WTC11 (cell line): Measurements from ENCODE around the gene TPD52L2. TPM values are rescaled to one million over a fixed set of nuclear protein-coding genes. Genes with fewer than 3 reads are reported as not detected.

Experiments used
- ATAC-seq: fragments of 200-7000 bp; cut with Tn5 transposase; 2 replicates; pipeline ENCODE4 v1.10.0; 2021; ENCODE audit warnings: mild to moderate bottlenecking, moderate library complexity
- CTCF ChIA-PET: fragments of 300-600 bp; sonication (Branson Sonifier 250); formaldehyde crosslinking; loops from one replicate; lab custom pipeline; 2021; ENCODE audit warnings: antibody characterized with exemption; lab: Charles Lee
- POLR2A ChIA-PET: fragments of 350-600 bp; sonication (Branson Sonifier 250); formaldehyde crosslinking; loops from one replicate; lab custom pipeline; 2021; ENCODE audit warnings: antibody characterized with exemption; lab: Charles Lee
- DNase-seq: peaks from one replicate; pipeline ENCODE4 v3.0.0; 2021; ENCODE audit warnings: low spot score
- H3K27ac Mint-ChIP-seq: 2 replicates; pipeline ENCODE4 v1.8.0; 2021; ENCODE audit warnings: mixed read lengths
- H3K27me3 Mint-ChIP-seq: 2 replicates; pipeline ENCODE4 v1.8.0; 2021; ENCODE audit warnings: low read depth, mild to moderate bottlenecking, moderate library complexity, mixed read lengths
- H3K36me3 Mint-ChIP-seq: 2 replicates; pipeline ENCODE4 v1.8.0; 2021; ENCODE audit warnings: mixed read lengths
- H3K4me1 Mint-ChIP-seq: 2 replicates; pipeline ENCODE4 v1.8.0; 2022; ENCODE audit warnings: mixed read lengths
- H3K4me3 Mint-ChIP-seq: 2 replicates; pipeline ENCODE4 v1.8.0; 2021; ENCODE audit warnings: mild to moderate bottlenecking, moderate library complexity, mixed read lengths
- H3K9me3 Mint-ChIP-seq: 2 replicates; pipeline ENCODE4 v1.8.0; 2021; ENCODE audit warnings: mixed read lengths
- EMX1 ChIP-seq: fragments of 250-450 bp; sonication (Bioruptor Pico); IDR thresholded peaks from 2 replicates; pipeline ENCODE4 v1.8.0; 2021; ENCODE audit warnings: mild to moderate bottlenecking
- ETV6 ChIP-seq: sonication (generic); formaldehyde crosslinking; IDR thresholded peaks from 2 replicates; pipeline ENCODE4 v1.8.1; 2022; ENCODE audit warnings: mild to moderate bottlenecking, missing genetic modification reagents
- FOXP1 ChIP-seq: sonication (generic); formaldehyde crosslinking; IDR thresholded peaks from 2 replicates; pipeline ENCODE4 v1.8.0; 2022; ENCODE audit warnings: missing genetic modification reagents, mild to moderate bottlenecking, moderate library complexity, borderline replicate concordance
- KAT7 ChIP-seq: sonication (generic); formaldehyde crosslinking; IDR thresholded peaks from 2 replicates; pipeline ENCODE4 v1.8.1; 2023; ENCODE audit warnings: missing genetic modification reagents, mild to moderate bottlenecking, borderline replicate concordance
- MXD4 ChIP-seq: fragments of 250-450 bp; sonication (Bioruptor Pico); IDR thresholded peaks from 2 replicates; pipeline ENCODE4 v1.8.0; 2021; ENCODE audit warnings: mild to moderate bottlenecking, moderate library complexity, borderline replicate concordance
- MYBL2 ChIP-seq: sonication (generic); formaldehyde crosslinking; IDR thresholded peaks from 2 replicates; pipeline ENCODE4 v1.8.1; 2023; ENCODE audit warnings: mild to moderate bottlenecking, moderate library complexity, missing genetic modification reagents
- NFE2L1 ChIP-seq: sonication (generic); formaldehyde crosslinking; IDR thresholded peaks from 2 replicates; pipeline ENCODE4 v1.8.1; 2023; ENCODE audit warnings: missing genetic modification reagents
- PRRX2 ChIP-seq: fragments of 250-450 bp; sonication (Bioruptor Pico); IDR thresholded peaks from 2 replicates; pipeline ENCODE4 v1.8.0; 2021; ENCODE audit warnings: mild to moderate bottlenecking
- SMAD4 ChIP-seq: sonication (generic); formaldehyde crosslinking; IDR thresholded peaks from 2 replicates; pipeline ENCODE4 v1.8.0; 2022; ENCODE audit warnings: mild to moderate bottlenecking, missing genetic modification reagents
- SP1 ChIP-seq: sonication (generic); formaldehyde crosslinking; conservative IDR thresholded peaks from 2 replicates; pipeline ENCODE4 v1.8.1; 2022; ENCODE audit warnings: missing genetic modification reagents
- TEAD1 ChIP-seq: sonication (generic); formaldehyde crosslinking; IDR thresholded peaks from 2 replicates; pipeline ENCODE4 v1.8.0; 2022; ENCODE audit warnings: mild to moderate bottlenecking, missing genetic modification reagents
- ZNF219 ChIP-seq: sonication (generic); formaldehyde crosslinking; IDR thresholded peaks from 2 replicates; pipeline ENCODE4 v1.8.0; 2023; ENCODE audit warnings: missing genetic modification reagents, mild to moderate bottlenecking, borderline replicate concordance
- ZNF416 ChIP-seq: fragments of 250-450 bp; sonication (Bioruptor Pico); IDR thresholded peaks from 2 replicates; pipeline ENCODE4 v1.9.0; 2021; ENCODE audit warnings: mild to moderate bottlenecking, inconsistent platforms
- total RNA-seq: library from RNA; stranded (reverse); gene quantifications from 3 replicates; pipeline ENCODE4 v1.2.3, GENCODE V29; 2021
- TF ChIP-seq, protein P1 (sequence below): sonication (generic); formaldehyde crosslinking; IDR thresholded peaks from 2 replicates; pipeline ENCODE4 v1.8.1; 2022; ENCODE audit warnings: missing genetic modification reagents, borderline replicate concordance
- TF ChIP-seq, protein P2 (sequence below): sonication (generic); formaldehyde crosslinking; IDR thresholded peaks from 2 replicates; pipeline ENCODE4 v1.8.0; 2023; ENCODE audit warnings: missing genetic modification reagents, mild to moderate bottlenecking, borderline replicate concordance
- TF ChIP-seq, protein P3 (sequence below): sonication (generic); formaldehyde crosslinking; IDR thresholded peaks from 2 replicates; pipeline ENCODE4 v1.8.1; 2023; ENCODE audit warnings: mild to moderate bottlenecking, missing genetic modification reagents, moderate library complexity
- TF ChIP-seq, protein P4 (sequence below): sonication (generic); formaldehyde crosslinking; IDR thresholded peaks from 2 replicates; pipeline ENCODE4 v1.8.0; 2022; ENCODE audit warnings: mild to moderate bottlenecking, missing genetic modification reagents
- TF ChIP-seq, protein P5 (sequence below): sonication (generic); formaldehyde crosslinking; IDR thresholded peaks from 2 replicates; pipeline ENCODE4 v1.8.0; 2022; ENCODE audit warnings: mild to moderate bottlenecking, missing genetic modification reagents

Gene TPD52L2
- total RNA-seq, 1 experiment from 2014 or later = 80.8 TPM

DNA sequence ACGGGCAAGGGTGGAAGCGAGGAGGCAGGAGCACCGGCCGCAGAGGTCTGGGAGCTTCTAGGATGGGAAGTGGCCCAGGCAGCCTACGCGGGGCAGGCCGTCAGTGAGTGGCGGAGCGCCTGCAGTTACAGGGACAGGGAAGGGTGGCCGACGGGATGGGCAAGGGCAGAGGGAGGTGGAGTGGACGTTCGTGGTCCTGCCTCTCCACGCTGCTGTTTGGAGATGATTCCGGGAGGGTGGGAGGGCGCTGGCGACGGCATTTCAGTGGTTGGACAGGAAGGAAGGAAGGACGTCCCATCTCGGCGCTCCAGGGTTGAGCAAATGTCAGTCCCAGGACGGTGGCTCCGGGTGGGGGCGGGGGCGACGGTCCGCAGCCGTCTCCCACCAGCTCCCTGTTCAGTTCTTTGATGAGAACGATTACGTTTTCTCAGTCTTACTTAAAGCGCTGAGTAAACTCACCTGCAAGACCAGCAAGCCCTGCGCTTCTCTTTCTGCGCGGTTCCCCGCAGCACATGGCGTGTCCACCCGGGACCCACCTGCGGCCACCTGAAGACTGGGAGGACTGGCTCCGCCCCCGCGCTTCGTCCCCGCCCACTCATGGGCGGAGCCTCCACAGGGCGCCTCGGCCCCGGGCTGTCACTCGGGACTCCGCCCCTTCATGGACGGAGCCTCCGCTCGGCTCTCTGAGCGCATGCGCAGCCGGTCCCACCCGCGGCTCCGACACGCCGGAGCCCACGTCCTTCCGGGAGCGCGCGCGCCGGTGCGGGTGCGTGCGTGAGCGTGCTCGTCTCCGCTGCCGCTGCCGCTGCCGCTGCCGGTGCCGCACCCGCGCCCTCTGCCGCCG, 29.5 kb downstream of the TPD52L2 start, which contains the start of gene DNAJC5:
Gene DNAJC5 (plus strand): TSS at position 769 of the 844 bp plus-strand sequence. CDS start 33,220 bp downstream, outside the sequence.
- ATAC-seq = peak; percentile 93
- ChIA-PET POLR2A (interaction anchor here (1.5 to 1.9 kb wide), 2 partner anchors 30 to 253 kb away, joined by 3 to 8 read pairs; partner anchors contain the start of gene TPD52L2), CTCF (interaction anchor here (1.1 to 4.2 kb wide), 8 partner anchors 29 to 163 kb away, joined by 3 to 20 read pairs (median 6); partner anchors contain the start of genes PRPF6, SAMD10 and TPD52L2)
- Mint-ChIP-seq H3K27ac (peak within 1 kb of the TSS; percentile 81), H3K36me3 (peaks cover 16% of the 10 kb centered on the region)
- TF ChIP-seq MYBL2 (0 out of 2 replicates have a peak, but pooled peaks have one; percentile 11), TEAD1 (CRISPR knock-in tag) (0 out of 2 replicates have a peak, but pooled peaks have one; percentile 12), KAT7 (CRISPR knock-in tag) (0 out of 2 replicates have a peak, but pooled peaks have one; percentile 33), FOXP1 (peak; percentile 47; the same call in 1 of the 2 replicates), ZNF219 (CRISPR knock-in tag) (peak; percentile 25; the same call in 1 of the 2 replicates), ZNF416 (CRISPR knock-in tag) (peak; percentile 79; the same call in 1 of the 2 replicates), MXD4 (CRISPR knock-in tag) (no peak), NFE2L1 (CRISPR knock-in tag) (peak; percentile 44; the same call in 1 of the 2 replicates), SMAD4 (CRISPR knock-in tag) (no peak), ETV6 (CRISPR knock-in tag) (peak; percentile 27; the same call in 1 of the 2 replicates), SP1 (CRISPR knock-in tag) (peak; percentile 66; the same call in 1 of the 2 replicates), EMX1 (peak; percentile 61; the same call in 1 of the 2 replicates), PRRX2 (CRISPR knock-in tag) (0 out of 2 replicates have a peak, but pooled peaks have one; percentile 6)
- TF ChIP-seq, protein P1, sequence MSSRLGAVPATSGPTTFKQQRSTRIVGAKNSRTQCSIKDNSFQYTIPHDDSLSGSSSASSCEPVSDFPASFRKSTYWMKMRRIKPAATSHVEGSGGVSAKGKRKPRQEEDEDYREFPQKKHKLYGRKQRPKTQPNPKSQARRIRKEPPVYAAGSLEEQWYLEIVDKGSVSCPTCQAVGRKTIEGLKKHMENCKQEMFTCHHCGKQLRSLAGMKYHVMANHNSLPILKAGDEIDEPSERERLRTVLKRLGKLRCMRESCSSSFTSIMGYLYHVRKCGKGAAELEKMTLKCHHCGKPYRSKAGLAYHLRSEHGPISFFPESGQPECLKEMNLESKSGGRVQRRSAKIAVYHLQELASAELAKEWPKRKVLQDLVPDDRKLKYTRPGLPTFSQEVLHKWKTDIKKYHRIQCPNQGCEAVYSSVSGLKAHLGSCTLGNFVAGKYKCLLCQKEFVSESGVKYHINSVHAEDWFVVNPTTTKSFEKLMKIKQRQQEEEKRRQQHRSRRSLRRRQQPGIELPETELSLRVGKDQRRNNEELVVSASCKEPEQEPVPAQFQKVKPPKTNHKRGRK (CRISPR knock-in tag) = no peak
- TF ChIP-seq, protein P2, sequence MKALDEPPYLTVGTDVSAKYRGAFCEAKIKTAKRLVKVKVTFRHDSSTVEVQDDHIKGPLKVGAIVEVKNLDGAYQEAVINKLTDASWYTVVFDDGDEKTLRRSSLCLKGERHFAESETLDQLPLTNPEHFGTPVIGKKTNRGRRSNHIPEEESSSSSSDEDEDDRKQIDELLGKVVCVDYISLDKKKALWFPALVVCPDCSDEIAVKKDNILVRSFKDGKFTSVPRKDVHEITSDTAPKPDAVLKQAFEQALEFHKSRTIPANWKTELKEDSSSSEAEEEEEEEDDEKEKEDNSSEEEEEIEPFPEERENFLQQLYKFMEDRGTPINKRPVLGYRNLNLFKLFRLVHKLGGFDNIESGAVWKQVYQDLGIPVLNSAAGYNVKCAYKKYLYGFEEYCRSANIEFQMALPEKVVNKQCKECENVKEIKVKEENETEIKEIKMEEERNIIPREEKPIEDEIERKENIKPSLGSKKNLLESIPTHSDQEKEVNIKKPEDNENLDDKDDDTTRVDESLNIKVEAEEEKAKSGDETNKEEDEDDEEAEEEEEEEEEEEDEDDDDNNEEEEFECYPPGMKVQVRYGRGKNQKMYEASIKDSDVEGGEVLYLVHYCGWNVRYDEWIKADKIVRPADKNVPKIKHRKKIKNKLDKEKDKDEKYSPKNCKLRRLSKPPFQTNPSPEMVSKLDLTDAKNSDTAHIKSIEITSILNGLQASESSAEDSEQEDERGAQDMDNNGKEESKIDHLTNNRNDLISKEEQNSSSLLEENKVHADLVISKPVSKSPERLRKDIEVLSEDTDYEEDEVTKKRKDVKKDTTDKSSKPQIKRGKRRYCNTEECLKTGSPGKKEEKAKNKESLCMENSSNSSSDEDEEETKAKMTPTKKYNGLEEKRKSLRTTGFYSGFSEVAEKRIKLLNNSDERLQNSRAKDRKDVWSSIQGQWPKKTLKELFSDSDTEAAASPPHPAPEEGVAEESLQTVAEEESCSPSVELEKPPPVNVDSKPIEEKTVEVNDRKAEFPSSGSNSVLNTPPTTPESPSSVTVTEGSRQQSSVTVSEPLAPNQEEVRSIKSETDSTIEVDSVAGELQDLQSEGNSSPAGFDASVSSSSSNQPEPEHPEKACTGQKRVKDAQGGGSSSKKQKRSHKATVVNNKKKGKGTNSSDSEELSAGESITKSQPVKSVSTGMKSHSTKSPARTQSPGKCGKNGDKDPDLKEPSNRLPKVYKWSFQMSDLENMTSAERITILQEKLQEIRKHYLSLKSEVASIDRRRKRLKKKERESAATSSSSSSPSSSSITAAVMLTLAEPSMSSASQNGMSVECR (CRISPR knock-in tag) = peak; percentile 34; the same call in 1 of the 2 replicates
- TF ChIP-seq, protein P3, sequence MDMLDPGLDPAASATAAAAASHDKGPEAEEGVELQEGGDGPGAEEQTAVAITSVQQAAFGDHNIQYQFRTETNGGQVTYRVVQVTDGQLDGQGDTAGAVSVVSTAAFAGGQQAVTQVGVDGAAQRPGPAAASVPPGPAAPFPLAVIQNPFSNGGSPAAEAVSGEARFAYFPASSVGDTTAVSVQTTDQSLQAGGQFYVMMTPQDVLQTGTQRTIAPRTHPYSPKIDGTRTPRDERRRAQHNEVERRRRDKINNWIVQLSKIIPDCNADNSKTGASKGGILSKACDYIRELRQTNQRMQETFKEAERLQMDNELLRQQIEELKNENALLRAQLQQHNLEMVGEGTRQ (CRISPR knock-in tag) = no peak
- TF ChIP-seq, protein P4, sequence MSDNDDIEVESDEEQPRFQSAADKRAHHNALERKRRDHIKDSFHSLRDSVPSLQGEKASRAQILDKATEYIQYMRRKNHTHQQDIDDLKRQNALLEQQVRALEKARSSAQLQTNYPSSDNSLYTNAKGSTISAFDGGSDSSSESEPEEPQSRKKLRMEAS = peak; percentile 85
- TF ChIP-seq, protein P5, sequence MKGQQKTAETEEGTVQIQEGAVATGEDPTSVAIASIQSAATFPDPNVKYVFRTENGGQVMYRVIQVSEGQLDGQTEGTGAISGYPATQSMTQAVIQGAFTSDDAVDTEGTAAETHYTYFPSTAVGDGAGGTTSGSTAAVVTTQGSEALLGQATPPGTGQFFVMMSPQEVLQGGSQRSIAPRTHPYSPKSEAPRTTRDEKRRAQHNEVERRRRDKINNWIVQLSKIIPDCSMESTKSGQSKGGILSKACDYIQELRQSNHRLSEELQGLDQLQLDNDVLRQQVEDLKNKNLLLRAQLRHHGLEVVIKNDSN (CRISPR knock-in tag) = peak; percentile 39; the same call in 1 of the 2 replicates
- TF ChIP-seq, all 79 proteins: peak for 14
- peak within 1 kb of the TSS; percentile 87 for H3K4me3 Mint-ChIP-seq
- peaks cover 15% of the 10 kb centered on the region for H3K4me1 Mint-ChIP-seq
- no peaks in the 10 kb centered on the region for H3K27me3 Mint-ChIP-seq
- H3K9me3 Mint-ChIP-seq = no peaks in the 10 kb centered on the region
- DNase-seq = peak; percentile 92
